GM18508 (cell line): ENCODE results near the gene FBXL15.

Experiments
- ATAC-seq: cut with Tn5 transposase; IDR thresholded peaks from one replicate; pipeline ENCODE4 v1.9.1; 2021; ENCODE audit warnings: moderate number of reproducible peaks; ENCODE audit not compliant: insufficient read depth, unreplicated experiment

Gene FBXL15

DNA sequence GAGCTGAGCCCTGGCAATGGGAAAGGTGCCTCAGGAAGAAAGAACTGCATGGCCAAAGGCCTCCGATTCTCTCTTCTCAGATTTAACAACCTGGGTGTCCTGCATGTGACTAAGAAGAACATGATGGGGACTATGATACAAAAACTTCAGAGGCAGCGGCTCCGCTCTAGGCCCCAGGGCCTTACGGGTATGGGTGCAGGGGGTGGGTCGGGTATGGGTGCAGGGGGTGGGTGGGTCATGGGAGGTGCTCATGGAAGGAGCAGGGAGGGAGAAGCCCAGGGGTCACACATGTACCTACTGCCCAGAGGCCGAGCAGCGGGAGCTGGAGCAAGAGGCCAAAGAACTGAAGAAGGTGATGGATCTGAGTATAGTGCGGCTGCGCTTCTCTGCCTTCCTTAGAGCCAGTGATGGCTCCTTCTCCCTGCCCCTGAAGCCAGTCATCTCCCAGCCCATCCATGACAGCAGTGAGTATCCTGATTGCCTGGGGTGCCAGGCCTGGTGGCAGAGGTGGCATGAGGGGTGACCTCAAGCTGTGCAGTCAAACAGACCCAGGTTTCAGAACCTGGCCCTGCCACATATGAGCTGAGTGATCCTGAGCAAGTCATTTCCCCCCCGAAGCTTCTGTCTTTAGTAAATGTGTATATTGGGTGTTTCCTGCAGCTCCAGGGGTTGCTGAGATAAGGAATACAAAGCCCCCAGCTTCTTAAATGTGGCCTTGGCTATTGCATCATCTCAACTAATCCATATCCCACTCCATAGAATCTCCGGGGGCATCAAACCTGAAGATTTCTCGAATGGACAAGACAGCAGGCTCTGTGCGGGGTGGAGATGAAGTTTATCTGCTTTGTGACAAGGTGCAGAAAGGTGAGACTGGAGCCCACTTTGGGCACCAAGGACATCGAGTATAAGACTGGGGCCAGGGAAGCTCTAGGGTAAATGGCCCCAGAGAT lies 23.1 kb upstream of the FBXL15 start:
- no peak for ATAC-seq

DNA sequence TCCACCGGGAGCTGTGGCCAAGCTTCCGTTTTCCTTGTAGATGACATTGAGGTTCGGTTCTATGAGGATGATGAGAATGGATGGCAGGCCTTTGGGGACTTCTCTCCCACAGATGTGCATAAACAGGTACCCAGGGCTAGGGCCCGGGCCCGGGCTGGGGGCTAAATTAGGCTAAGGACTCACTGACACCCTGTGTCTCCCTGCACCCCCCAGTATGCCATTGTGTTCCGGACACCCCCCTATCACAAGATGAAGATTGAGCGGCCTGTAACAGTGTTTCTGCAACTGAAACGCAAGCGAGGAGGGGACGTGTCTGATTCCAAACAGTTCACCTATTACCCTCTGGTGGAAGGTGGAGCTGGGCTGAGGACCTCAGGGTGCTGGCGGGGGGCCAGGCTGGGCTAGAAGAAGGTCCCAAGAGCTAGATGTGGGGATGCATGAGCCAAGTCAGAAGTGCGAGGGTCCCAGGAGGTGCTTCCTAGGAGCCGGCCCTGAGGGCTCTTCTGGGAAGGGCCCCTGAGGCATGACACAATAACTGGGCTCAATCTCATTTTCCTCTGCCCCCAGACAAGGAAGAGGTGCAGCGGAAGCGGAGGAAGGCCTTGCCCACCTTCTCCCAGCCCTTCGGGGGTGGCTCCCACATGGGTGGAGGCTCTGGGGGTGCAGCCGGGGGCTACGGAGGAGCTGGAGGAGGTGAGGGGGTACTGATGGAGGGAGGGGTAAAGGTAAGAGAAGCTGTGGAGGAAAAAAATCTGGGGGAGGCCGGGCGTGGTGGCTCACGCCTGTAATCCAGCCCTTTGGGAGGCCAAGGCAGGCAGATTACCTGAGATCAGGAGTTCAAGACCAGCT lies 22.2 kb upstream of the FBXL15 start:
- no peak for ATAC-seq

DNA sequence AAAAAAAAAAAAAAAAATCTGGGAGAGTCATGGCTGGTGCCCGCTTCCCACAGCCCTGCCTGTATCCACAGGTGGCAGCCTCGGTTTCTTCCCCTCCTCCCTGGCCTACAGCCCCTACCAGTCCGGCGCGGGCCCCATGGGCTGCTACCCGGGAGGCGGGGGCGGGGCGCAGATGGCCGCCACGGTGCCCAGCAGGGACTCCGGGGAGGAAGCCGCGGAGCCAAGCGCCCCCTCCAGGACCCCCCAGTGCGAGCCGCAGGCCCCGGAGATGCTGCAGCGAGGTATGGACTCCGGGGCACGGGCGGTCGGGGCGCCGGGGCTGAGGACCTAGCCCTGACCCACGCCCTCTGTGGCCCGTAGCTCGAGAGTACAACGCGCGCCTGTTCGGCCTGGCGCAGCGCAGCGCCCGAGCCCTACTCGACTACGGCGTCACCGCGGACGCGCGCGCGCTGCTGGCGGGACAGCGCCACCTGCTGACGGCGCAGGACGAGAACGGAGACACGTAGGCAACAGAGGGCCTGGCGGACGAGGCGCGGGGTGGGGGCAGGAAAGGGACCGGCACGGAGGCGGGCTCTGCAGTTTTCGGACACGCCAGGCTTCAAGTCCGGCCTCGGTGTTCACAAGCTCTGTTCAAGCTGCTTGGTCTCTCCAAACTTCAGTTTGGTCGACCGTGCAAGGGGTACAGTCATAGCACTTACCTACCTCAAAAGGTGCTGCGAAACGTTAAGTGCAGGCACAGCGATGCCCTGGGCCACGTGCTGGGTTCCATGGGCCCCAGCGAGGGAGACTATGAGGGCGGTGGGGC lies 21.2 kb upstream of the FBXL15 start:
- ATAC-seq: no peak

DNA sequence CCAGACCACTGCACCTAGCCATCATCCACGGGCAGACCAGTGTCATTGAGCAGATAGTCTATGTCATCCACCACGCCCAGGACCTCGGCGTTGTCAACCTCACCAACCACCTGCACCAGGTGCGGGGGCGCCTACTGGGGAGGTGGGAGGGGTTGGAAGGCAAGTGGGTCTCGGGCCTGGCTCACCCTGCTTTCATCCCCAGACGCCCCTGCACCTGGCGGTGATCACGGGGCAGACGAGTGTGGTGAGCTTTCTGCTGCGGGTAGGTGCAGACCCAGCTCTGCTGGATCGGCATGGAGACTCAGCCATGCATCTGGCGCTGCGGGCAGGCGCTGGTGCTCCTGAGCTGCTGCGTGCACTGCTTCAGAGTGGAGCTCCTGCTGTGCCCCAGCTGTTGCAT lies 20.6 kb upstream of the FBXL15 start:
- ATAC-seq: no peak

DNA sequence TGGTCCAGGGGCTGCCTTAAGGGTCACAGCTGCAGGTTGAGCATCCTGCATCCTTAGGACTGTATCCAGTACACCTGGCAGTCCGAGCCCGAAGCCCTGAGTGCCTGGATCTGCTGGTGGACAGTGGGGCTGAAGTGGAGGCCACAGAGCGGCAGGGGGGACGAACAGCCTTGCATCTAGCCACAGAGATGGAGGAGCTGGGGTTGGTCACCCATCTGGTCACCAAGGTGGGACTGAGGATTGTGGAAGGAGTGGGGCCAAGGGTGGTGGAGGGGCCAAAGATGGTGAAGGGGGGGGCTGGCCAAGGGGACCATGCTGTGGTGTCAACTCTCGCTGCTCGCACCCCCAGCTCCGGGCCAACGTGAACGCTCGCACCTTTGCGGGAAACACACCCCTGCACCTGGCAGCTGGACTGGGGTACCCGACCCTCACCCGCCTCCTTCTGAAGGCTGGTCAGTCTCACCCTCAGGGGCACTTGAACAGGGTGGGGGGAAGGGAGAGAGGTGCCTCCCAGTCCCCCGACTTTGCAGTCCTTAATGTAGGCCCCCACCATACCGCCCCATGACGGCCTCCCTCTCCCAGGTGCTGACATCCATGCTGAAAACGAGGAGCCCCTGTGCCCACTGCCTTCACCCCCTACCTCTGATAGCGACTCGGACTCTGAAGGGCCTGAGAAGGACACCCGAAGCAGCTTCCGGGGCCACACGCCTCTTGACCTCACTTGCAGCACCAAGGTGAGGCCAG lies 19.9 kb upstream of the FBXL15 start:
- ATAC-seq: no peak

DNA sequence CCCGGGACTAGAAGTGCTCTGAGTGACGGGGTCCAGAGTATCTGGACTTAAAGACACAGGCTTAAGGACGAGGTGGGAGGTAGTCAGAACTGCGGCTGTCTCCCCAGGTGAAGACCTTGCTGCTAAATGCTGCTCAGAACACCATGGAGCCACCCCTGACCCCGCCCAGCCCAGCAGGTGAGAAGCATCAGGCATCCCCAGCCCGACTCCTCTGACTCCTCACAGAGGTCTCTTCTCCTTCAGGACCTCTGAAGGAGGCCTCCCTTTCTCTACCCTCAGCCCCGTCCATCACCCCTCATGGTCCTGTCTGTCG lies 19.3 kb upstream of the FBXL15 start:
- no peak for ATAC-seq

DNA sequence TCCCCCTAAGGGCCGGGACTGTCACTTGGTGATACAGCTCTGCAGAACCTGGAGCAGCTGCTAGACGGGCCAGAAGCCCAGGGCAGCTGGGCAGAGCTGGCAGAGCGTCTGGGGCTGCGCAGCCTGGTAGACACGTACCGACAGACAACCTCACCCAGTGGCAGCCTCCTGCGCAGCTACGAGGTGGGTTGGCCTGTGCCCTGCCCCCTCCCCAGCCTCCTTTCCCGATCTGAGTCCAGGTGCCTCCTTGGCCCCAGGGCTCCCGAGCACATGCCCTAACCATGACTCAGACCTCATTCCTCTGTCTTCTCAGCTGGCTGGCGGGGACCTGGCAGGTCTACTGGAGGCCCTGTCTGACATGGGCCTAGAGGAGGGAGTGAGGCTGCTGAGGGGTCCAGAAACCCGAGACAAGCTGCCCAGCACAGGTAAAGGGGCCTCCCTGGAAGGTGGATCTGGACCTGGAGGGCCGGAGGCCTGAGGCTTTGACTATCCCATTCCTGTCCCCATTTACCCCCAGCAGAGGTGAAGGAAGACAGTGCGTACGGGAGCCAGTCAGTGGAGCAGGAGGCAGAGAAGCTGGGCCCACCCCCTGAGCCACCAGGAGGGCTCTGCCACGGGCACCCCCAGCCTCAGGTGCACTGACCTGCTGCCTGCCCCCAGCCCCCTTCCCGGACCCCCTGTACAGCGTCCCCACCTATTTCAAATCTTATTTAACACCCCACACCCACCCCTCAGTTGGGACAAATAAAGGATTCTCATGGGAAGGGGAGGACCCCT lies 18.7 kb upstream of the FBXL15 start:
- no peak for ATAC-seq

DNA sequence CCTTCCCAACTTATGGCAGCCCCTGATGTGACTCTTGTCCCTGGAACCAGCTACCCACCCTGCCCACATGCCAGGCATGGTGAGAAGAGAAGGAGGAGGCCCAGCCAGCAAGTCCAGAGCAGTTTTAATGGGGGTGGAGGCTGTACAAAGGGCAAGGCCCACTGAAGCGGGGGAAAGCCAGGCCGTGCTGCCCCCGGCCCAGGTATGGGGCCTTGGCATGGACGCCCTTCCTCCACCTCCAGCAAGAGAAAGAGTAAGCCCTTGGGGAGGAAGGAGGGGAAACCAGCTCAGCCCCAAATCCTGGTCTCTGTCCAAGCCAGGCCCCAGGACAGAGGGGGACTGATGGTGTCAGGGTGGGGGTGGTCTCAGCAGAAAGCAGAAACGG lies 18.1 kb upstream of the FBXL15 start:
- no peak for ATAC-seq

DNA sequence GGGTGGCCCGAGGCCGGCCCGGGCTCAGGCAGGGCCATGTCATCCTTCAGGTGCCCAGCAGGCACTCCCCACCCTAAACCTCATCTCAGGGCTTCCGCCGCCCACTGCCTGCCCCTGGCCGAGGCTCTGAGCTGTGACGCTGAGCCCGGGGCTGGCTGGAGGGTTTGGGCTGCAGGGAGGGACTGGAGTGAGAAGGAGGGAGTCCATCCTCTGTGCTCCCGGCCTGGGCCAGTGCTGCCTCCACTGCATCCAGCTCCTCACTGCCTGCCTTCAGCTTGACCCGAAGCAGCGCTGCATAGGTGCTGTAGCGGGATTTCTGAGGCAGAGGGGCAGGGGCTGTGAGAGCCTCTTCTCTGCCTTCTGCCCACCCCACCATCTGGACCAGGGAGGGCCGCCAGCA lies 17.5 kb upstream of the FBXL15 start:
- ATAC-seq: no peak

DNA sequence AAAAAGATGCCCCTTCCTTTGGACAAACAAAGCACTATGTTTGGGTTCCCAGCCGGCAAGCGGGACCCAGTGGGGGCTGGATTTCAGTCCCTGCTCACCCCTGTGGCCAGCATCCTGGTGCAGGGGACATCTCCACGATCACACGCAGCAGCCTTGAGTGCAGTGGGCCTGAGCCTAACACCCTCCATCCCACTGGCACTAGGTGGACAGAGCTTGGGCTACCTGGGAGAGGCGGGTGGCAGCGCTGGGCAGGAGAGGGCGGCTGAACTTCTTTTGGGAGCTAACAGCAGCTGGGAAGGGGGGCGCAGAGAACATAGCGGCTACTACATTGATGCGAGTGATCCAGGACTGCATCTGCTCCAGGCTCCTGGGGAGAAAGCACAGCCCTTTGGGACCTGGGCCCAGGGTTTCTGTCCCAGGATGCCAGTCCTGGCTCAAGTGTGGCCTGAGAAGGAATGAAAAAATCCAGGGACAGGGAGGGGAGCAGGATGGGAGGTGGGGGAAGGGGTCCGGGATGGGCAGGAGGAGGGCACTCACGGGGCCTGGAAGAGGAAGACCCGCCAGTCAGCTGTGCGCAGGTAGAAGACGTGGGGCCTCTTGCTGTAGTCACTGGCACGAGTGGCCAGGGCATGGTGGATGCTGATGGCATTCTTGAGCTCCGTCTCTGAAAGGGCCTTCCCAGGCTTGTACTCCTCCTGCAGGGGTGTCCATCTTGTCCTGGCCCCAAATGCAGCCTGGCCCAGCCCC lies 16.1 kb upstream of the FBXL15 start:
- no peak for ATAC-seq

DNA sequence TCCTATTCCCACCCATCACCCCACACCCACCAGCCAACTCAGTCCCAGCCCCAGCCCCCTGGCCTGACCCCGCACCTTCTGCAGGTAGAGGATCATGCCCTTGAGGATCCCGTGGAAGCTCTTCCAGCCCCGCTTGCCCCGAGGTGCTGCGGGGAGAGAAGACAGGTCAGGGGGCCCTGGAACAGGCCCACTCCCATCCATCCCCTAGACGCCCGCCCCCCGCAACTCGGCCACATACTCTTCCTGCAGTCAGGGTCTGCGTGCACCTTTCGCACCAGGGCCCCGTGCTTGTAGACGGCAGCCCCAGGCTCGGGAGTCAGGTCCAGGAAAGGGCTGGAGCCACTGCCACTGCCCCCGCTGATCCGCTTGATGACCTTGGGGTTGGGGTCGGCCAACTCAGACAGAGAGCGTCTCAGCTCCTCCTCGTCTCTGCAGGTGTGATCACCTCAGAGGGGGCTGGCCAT lies 15.5 kb upstream of the FBXL15 start:
- ATAC-seq: no peak

DNA sequence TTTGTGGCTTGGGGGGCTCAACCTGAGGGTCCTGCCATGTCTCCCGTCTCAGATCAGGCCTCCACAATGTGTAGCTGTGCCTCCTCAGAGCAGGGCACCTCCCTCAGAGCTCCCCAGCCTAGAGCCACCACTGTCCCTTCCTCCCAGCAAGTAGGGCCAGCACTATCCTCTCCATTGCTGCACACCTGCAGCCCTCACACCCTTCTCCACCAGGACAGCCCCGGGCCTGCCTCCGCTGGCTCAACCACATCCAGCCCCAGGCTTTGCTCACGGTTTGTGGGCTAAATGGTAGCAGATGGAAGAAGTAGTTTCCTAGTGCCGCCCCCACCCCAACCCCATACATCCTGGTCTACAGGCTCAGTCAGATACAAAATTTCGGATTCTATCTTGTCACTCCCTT lies 15.0 kb upstream of the FBXL15 start:
- ATAC-seq: no peak

DNA sequence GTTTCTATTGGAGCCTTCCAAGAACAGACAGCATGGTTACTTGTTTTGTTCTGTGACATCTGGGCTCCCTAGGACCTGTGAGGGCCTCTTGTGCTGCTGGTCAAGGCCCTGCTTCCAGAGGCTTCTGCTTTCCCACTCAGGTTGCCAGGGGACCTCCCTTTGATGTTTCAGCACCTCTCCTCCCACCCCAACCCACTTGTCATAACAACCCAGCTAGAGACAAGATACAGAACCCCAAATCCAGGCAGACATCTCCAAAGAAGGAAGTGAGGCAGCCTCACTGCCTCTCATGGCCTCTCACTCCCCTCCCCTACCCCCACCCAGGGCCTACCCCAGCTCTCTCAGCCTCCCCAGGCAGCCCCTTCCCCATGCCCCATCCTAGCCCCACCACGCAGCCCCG lies 13.8 kb upstream of the FBXL15 start:
- no peak for ATAC-seq

DNA sequence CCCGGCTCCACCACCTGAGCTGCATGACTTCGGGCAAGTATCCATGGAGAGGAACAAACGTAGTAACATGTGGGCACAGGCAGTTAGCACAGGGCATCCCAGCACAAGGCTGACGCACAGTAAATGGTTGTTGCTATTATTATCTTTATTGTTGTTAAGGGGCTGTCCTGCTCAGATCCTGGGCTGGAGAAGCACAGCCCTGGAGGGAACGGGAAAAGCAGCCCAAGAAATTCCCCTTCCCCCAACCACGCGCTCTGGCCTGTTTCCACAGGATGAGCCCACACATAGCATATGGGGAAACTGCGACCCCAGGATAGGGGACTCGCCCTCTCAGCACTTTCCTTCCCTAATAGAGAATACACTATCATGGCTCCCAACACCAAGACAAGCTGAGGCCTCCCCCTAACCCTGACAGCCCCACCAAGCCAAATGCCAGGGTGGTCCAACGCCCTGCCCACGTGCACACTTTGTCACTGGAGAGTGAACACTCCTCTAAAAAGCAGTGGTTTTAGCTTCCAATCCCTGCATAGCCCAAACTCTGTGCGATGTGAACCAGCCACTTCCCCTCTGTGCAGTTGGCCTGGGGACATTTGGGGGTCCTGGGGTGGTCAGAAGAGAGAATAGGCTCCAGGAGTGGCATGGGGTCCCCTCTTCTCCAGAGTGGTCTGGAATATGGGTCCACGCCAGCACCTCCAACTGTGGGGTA lies 13.1 kb upstream of the FBXL15 start:
- no peak for ATAC-seq

DNA sequence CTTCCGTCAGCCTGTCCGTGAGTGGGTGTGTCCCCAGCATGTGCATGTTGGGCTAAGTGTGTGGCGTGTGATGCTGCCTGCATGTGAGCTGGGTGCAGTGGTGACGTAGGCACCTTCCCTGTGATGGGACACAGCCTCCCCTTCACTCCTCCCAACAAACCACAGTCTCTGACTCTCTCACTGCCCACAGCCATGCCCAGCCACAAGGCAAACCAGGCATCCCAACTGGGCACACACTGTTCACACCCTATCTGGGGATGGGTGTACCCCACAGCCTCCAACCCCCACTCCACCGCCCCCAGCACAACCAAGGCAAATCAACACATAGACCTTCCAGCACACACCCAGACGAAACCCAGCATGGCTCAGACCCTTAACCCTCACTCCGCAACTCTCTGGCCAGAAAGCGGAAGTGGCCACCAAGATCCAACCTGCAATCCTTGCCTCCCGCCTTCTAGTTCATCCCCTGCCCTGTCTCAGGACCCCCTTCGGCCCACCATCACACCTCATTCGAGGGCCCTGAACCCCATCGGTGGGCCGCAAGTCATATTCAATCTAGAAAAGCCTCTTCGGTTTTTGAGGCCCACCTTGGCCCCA lies 12.4 kb upstream of the FBXL15 start:
- no peak for ATAC-seq

DNA sequence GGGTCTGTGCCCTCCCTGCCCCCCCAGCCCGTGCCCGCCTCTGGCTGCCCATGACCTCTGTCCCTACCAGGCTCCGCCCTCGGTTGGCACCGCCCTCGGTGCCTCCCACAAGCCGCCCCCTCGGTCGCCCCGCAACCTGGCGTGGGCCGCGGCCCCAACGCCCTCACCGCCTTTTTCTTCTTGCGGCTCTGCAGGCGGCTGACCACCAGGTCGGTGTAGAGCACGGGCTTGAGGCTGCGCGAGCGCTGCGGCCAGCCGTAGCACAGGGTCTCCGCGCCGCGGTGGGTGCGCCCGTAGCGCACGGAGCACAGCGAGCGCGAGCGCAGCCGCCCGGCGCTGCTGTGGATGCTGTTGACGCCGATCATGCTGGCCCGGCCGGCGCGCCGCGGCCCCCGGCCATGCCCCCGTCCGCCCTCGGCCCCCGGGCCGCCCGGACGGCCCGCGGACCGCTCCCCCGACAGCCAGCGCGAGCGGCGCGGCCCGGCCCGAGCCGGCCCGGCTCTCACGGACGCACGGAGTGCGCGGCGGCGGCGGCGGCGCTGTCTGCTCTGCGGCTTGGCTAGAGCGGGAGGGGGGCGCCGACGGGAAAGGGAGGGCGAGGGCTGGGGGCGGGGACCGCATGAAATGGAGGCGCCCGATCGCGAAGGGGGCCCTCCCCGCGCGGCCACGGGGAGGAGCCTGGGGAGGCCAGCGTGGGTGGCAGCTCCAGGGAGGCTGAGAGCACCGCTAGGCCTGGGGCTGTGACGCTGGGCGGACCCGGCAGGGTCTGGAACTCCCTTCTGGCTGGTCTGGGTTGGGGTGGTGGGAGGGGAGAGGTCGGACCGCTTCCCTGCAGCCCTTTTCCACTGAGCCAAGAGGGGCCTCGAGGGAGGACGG lies 11.7 kb upstream of the FBXL15 start:
- no peak for ATAC-seq
